Measurements from ENCODE around the gene SORBS2. TPM values are rescaled to one million over a fixed set of nuclear protein-coding genes. Genes with fewer than 3 reads are reported as not detected.

The SORBS2 gene
- total RNA-seq, 1 donor from 2014 or later, result not detected

DNA sequence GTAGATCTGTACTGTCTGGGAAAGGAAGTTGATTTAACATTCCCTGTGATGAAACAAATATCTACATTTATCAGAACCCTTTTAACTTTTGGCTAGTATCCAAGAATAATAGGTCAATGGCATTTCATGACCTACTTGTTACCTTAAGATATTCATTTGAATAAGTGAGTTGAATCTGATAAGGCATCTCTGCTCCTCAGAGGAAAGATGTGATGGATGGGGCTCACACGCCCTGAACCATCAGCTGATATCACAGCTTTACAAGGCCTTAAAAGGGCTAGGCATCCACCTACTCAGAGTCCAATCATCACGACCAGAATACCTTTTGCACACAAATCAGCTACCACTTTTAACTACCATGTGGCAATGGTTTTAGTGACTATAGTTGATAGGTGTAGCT, 186.5 kb downstream of the SORBS2 start:
- TF ChIP-seq, protein P1, sequence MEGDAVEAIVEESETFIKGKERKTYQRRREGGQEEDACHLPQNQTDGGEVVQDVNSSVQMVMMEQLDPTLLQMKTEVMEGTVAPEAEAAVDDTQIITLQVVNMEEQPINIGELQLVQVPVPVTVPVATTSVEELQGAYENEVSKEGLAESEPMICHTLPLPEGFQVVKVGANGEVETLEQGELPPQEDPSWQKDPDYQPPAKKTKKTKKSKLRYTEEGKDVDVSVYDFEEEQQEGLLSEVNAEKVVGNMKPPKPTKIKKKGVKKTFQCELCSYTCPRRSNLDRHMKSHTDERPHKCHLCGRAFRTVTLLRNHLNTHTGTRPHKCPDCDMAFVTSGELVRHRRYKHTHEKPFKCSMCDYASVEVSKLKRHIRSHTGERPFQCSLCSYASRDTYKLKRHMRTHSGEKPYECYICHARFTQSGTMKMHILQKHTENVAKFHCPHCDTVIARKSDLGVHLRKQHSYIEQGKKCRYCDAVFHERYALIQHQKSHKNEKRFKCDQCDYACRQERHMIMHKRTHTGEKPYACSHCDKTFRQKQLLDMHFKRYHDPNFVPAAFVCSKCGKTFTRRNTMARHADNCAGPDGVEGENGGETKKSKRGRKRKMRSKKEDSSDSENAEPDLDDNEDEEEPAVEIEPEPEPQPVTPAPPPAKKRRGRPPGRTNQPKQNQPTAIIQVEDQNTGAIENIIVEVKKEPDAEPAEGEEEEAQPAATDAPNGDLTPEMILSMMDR (IDR thresholded peaks at IDR 0.05), result no peak
- Mint-ChIP-seq H3K9me3 (no peaks in the 10 kb centered on the region), H3K4me1 (no peaks in the 10 kb centered on the region), H3K27me3 (peaks cover 11% of the 10 kb centered on the region), H3K27ac (no peak overlapping the region), H3K4me3 (no peak overlapping the region), H3K36me3 (ENCODE audit: low read depth) (no peaks in the 10 kb centered on the region)
- DNase-seq, result no peak
- intact Hi-C loops (cut with micrococcal nuclease), result no loop called here
- ATAC-seq (ENCODE audit: low read depth), result no peak
- ChIA-PET POLR2A (no interaction called here), CTCF (no interaction called here)

- ChIA-PET CTCF (no interaction called here), POLR2A (no interaction called here)
- Mint-ChIP-seq H3K36me3 (ENCODE audit: low read depth) (no peaks in the 10 kb centered on the region), H3K9me3 (no peaks in the 10 kb centered on the region), H3K4me3 (no peak overlapping the region), H3K27ac (no peak overlapping the region), H3K27me3 (peaks cover 15% of the 10 kb centered on the region), H3K4me1 (no peaks in the 10 kb centered on the region)
- DNase-seq (no peak), ATAC-seq (ENCODE audit: low read depth) (no peak)
- intact Hi-C loops (cut with micrococcal nuclease), result no loop called here
- TF ChIP-seq, protein P1 (IDR thresholded peaks at IDR 0.05), result no peak
Measured at GRCh38 chr4:185624259-185624589, 187.8 kb downstream of the SORBS2 start.

DNA sequence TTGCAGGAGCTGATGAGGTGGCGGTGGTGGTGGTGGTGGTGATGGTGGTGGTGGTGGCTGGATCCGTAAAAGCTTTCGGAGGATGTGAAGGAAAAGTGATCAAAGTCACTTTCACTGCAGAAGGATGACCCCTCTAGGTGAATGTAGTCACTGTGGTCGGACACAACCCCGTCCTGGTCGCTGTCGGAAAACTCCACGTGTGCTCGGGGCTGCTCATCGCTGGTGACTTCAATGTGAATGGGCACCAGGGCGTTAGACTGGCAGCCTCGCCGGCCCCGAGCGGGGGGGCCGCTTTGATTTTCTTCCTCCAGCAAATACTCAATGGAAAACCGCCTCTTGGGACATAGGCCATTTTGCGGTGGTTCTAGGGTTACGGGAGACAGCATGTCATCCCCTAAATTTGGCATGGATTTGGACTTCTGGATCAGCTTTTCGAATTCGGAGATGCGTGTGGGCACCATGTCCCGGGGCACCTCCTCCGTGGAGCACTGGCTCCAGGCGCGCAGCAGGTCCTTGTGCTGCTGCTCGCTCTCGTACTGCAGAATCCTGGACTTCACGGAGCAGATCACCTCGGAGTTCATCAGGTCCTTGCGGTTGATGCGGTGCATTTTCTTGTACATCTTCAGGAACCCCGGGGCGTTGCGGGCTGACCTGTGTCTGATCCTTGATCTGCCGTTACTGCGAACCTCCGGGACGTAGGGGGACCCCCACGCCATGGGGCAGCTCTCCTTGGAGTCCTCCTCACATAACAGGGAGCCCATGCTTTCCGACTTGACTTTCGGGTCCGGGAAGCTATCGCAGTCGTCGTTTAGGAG, 188.3 kb downstream of the SORBS2 start:
- TF ChIP-seq, protein P1 (IDR thresholded peaks at IDR 0.05), result no peak
- no peak for DNase-seq
- H3K36me3 Mint-ChIP-seq (ENCODE audit: low read depth), result no peaks in the 10 kb centered on the region

GRCh38 chr4:185608185-185608584, 203.8 kb downstream of the SORBS2 start:
- ChIA-PET CTCF (interaction anchor here (0.9 kb wide), 1 partner anchor 10 kb away, joined by 3 read pairs; no protein-coding TSS in a partner anchor), POLR2A (no interaction called here)
- TF ChIP-seq, protein P1 (IDR thresholded peaks at IDR 0.05), result no peak
- Mint-ChIP-seq H3K9me3 (no peaks in the 10 kb centered on the region), H3K27ac (no peak overlapping the region), H3K4me3 (no peak overlapping the region), H3K27me3 (peaks cover 6% of the 10 kb centered on the region), H3K36me3 (ENCODE audit: low read depth) (no peaks in the 10 kb centered on the region), H3K4me1 (peaks cover 5% of the 10 kb centered on the region)
- intact Hi-C loops (cut with micrococcal nuclease), result no loop called here
- ATAC-seq (ENCODE audit: low read depth) (no peak), DNase-seq (no peak)

More for the DNA sequence above, 188.3 kb downstream of the SORBS2 start:
- POLR2A ChIA-PET, result no interaction called here
- H3K27me3 Mint-ChIP-seq, result peaks cover 11% of the 10 kb centered on the region
- ATAC-seq (ENCODE audit: low read depth), result no peak
- H3K9me3 Mint-ChIP-seq, result no peaks in the 10 kb centered on the region
- H3K27ac Mint-ChIP-seq, result no peak overlapping the region
- H3K4me3 Mint-ChIP-seq, result no peak overlapping the region
- intact Hi-C loops (cut with micrococcal nuclease), result no loop called here
- H3K4me1 Mint-ChIP-seq, result no peaks in the 10 kb centered on the region
- CTCF ChIA-PET, result no interaction called here

DNA sequence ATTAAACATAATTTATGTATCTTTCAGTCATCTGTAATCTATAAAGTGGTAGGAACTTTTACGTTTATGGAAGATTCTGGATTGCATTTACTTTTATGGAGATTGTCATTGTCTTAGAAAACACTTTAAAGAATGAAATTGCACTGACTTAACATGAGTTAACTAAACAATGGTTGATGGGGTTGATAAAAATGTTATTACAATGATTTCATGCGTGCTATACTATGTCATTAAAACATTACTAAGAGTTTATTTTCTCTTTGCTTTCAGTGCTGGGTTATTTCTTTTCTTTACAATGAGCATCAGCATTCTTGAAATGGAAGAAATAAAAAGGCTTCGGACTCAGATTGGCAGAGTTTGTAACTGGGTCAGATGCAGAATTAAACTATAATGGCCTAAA, 209.6 kb downstream of the SORBS2 start:
- TF ChIP-seq, protein P1 (IDR thresholded peaks at IDR 0.05), result no peak
- no peak for ATAC-seq (ENCODE audit: low read depth)
- CTCF ChIA-PET, result no interaction called here

More for the DNA sequence above, 209.6 kb downstream of the SORBS2 start:
- peaks cover 5% of the 10 kb centered on the region for H3K4me1 Mint-ChIP-seq
- H3K9me3 Mint-ChIP-seq, result no peaks in the 10 kb centered on the region
- POLR2A ChIA-PET, result no interaction called here
- H3K4me3 Mint-ChIP-seq, result no peak overlapping the region
- H3K36me3 Mint-ChIP-seq (ENCODE audit: low read depth), result no peaks in the 10 kb centered on the region
- H3K27me3 Mint-ChIP-seq, result peaks cover 10% of the 10 kb centered on the region
- H3K27ac Mint-ChIP-seq, result no peak overlapping the region
- intact Hi-C loops (cut with micrococcal nuclease), result no loop called here
- DNase-seq, result no peak

All from activated B cell treated with CpG ODN at 0.5 μM for 24 hours (primary cell).